ENCODE measurements around the gene JAKMIP1. TPM values are rescaled to one million over a fixed set of nuclear protein-coding genes. Genes with fewer than 3 reads are reported as not detected.

The JAKMIP1 gene
- total and polyA plus RNA-seq, 2 of the 13 experiments (the other 11 are each of a cell fraction or from before 2014, with no cell fraction given) = not detected

DNA sequence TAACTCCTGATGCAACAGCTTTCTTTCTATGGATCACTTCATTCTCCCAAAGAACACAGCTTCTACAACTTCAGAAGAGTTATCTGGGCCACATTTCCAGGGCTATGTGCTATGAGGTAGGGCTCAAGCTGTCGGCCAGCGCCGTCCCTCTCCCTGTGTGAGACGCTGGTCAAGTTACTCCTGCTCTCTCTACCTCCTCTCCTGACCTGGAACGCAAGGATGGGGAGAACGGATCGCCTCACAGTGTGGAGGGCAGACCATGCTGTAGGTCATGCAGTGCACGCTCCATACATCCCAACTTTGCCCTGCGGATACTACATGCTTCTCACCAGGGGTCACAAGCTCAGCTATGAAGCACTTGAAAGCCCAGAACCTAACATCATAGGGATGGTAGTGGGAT is 42.4 kb downstream of the JAKMIP1 start:
- DNase-seq (ENCODE audit: low spot score) = no peak
- no peak overlapping the region for H3K9ac ChIP-seq (ENCODE audit: insufficient read depth, low read depth, low read length)
- H2AFZ ChIP-seq (ENCODE audit: low read length) = no peak overlapping the region
- in situ Hi-C loops (cut with HindIII; ENCODE audit: extremely low pct_ligation_motif_present, low pct_unique_long_range_greater_than_20kb) (no loop called here), intact Hi-C loops (cut with micrococcal nuclease; ENCODE audit: unreplicated experiment) (no loop called here)
- ATAC-seq = no peak
- no peaks in the 10 kb centered on the region for H3K36me3 ChIP-seq (replicated peaks in 1 of 2; ENCODE audit: control insufficient read depth in 1 of 2, insufficient read depth in 2 of 2, low read length in 2 of 2)
- H3K4me3 ChIP-seq (replicated peaks in 1 of 3; ENCODE audit: insufficient read depth in 1 of 3, low read depth in 2 of 3, low read length in 3 of 3) = no peak overlapping the region
- TF ChIP-seq NFKBIZ (CRISPR knock-in tag; IDR thresholded peaks at IDR 0.05) = no peak
- no peak for TF ChIP-seq TCF12 (IDR thresholded peaks at IDR 0.05)
- TF ChIP-seq TCF12 (CRISPR knock-in tag; IDR thresholded peaks at IDR 0.05) = no peak
- no peak for TF ChIP-seq STAG1 (CRISPR knock-in tag; IDR thresholded peaks at IDR 0.05)
- TF ChIP-seq NONO (IDR thresholded peaks at IDR 0.05) = no peak
- no peak for TF ChIP-seq NONO (CRISPR knock-in tag; conservative IDR thresholded peaks at IDR 0.05)
- no peak for TF ChIP-seq CC2D1A (CRISPR knock-in tag; IDR thresholded peaks at IDR 0.05)
- TF ChIP-seq SMC3 (IDR thresholded peaks at IDR 0.05; ENCODE audit: low read length) = no peak
- 6% methylated on average over 7 of the region's 9 CpGs for WGBS (ENCODE audit: low lambda C conversion rate)
- no peak for FAIRE-seq
- no peak overlapping the region for H3K4me2 ChIP-seq (ENCODE audit: low read depth, low read length)
- ChIA-PET CTCF (ENCODE audit: low intra/inter-chr PET ratio, low total read pairs) (no interaction called here), POLR2A (no interaction called here)
- H3K27me3 ChIP-seq (ENCODE audit: control insufficient read depth in 1 of 2, insufficient read depth in 2 of 2, low read length in 2 of 2) = peaks cover 0 to 27% of the 10 kb centered on the region in 2 experiments; a peak in 1 of 5 replicates
- no peak overlapping the region for H3K27ac ChIP-seq (ENCODE audit: extremely low read length, insufficient read depth, low read length)
- no peaks in the 10 kb centered on the region for H3K79me2 ChIP-seq (ENCODE audit: insufficient read depth, low read length)
- H4K20me1 ChIP-seq (ENCODE audit: insufficient read depth, low read length) = peaks cover 2% of the 10 kb centered on the region; the same call in 1 of the 2 replicates
- H3K9me3 ChIP-seq (ENCODE audit: low read length) = no peaks in the 10 kb centered on the region
- BruUV-seq (replicated peaks) = no TSS peak
- H3K4me1 ChIP-seq (ENCODE audit: insufficient read depth, low read length) = peaks cover 6% of the 10 kb centered on the region

GRCh38 chr4:6155996-6156750 is 44.2 kb downstream of the JAKMIP1 start:
- CTCF ChIA-PET (ENCODE audit: low intra/inter-chr PET ratio, low total read pairs) = no interaction called here
- FAIRE-seq (no peak), ATAC-seq (no peak), DNase-seq (ENCODE audit: low spot score) (no peak)
- peaks cover 0 to 33% of the 10 kb centered on the region in 2 experiments; a peak in 2 of 5 replicates for H3K27me3 ChIP-seq (ENCODE audit: control insufficient read depth in 1 of 2, insufficient read depth in 2 of 2, low read length in 2 of 2)
- H3K9me3 ChIP-seq (ENCODE audit: low read length) = no peaks in the 10 kb centered on the region
- peaks cover 22% of the 10 kb centered on the region for H3K4me1 ChIP-seq (ENCODE audit: insufficient read depth, low read length)
- intact Hi-C loops (cut with micrococcal nuclease; ENCODE audit: unreplicated experiment) (no loop called here), in situ Hi-C loops (cut with HindIII; ENCODE audit: extremely low pct_ligation_motif_present, low pct_unique_long_range_greater_than_20kb) (no loop called here)
- no peak overlapping the region for H3K4me2 ChIP-seq (ENCODE audit: low read depth, low read length)
- peaks cover 2% of the 10 kb centered on the region; the same call in 1 of the 2 replicates for H4K20me1 ChIP-seq (ENCODE audit: insufficient read depth, low read length)
- 59% methylated on average over 15 of the region's 15 CpGs for WGBS (ENCODE audit: low lambda C conversion rate)
- no peak overlapping the region for H2AFZ ChIP-seq (ENCODE audit: low read length)
- no TSS peak for BruUV-seq (replicated peaks)
- POLR2A ChIA-PET = no interaction called here
- no peaks in the 10 kb centered on the region for H3K79me2 ChIP-seq (ENCODE audit: insufficient read depth, low read length)
- no peak overlapping the region for H3K9ac ChIP-seq (ENCODE audit: insufficient read depth, low read depth, low read length)
- no peaks in the 10 kb centered on the region for H3K36me3 ChIP-seq (replicated peaks in 1 of 2; ENCODE audit: control insufficient read depth in 1 of 2, insufficient read depth in 2 of 2, low read length in 2 of 2)
- H3K27ac ChIP-seq (ENCODE audit: extremely low read length, insufficient read depth, low read length) = no peak overlapping the region
- H3K4me3 ChIP-seq (replicated peaks in 1 of 3; ENCODE audit: insufficient read depth in 1 of 3, low read depth in 2 of 3, low read length in 3 of 3) = no peak overlapping the region
- TF ChIP-seq ZNF530 (CRISPR knock-in tag; IDR thresholded peaks at IDR 0.05; ENCODE audit: low read depth) = no peak
- TF ChIP-seq, protein P1, sequence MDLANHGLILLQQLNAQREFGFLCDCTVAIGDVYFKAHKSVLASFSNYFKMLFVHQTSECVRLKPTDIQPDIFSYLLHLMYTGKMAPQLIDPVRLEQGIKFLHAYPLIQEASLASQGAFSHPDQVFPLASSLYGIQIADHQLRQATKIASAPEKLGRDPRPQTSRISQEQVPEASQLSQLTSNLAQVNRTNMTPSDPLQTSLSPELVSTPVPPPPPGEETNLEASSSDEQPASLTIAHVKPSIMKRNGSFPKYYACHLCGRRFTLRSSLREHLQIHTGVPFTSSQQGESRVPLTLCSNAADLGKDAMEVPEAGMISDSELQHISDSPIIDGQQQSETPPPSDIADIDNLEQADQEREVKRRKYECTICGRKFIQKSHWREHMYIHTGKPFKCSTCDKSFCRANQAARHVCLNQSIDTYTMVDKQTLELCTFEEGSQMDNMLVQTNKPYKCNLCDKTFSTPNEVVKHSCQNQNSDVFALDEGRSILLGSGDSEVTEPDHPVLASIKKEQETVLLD (CRISPR knock-in tag; IDR thresholded peaks at IDR 0.05; ENCODE audit: low read depth) = no peak
- no peak for TF ChIP-seq NFE2 (CRISPR knock-in tag; IDR thresholded peaks at IDR 0.05)
- no peak for TF ChIP-seq TFE3 (CRISPR knock-in tag; IDR thresholded peaks at IDR 0.05)
- no peak for TF ChIP-seq ZNF660 (CRISPR knock-in tag; IDR thresholded peaks at IDR 0.05; ENCODE audit: borderline replicate concordance, low read depth)
- no peak for TF ChIP-seq ATF2 (CRISPR knock-in tag; IDR thresholded peaks at IDR 0.05)
- TF ChIP-seq ZFAT (CRISPR knock-in tag; conservative IDR thresholded peaks at IDR 0.05) = no peak
